IPS-NIHi11 (cell line): ENCODE results near the gene ANKRD13C.
A peak's percentile ranks its signal among the peaks of the same experiment; 100 is the strongest.

Experiments used
- DNase-seq: peaks from one replicate; pipeline ENCODE4 v3.0.0; 2012; ENCODE audit warnings: mixed read lengths, low spot score

The ANKRD13C gene

DNA sequence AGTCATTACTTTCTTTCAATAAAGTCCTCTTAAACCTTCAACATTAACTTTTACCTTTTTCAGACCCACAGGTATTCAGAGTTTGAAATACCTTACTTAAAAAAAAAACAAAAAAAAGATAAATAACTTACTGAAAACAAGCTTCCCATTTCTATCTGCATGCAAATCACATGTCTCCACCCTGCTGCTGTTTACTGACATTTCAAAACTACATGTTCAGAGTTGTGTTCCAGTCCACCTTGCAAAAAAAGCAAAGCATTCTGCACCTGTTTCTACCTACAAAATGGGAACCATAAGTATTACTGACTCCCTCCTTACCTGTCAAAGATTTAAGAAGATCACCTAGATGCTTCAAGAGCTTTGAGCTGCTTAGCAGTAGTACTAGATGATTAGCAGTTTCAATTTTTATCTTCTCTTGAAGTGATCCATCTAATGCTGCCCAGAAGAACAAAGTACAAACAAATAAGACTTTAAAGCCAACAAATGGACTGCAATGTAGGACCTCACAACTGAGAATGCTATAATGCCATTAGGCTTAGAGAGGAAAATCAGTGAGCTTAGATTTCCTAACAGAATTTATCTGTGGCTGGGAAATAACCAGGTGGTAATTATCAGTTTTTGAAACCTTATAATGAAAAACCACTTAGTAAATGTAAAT lies 61.2 kb downstream of the ANKRD13C start:
- DNase-seq: no peak

DNA sequence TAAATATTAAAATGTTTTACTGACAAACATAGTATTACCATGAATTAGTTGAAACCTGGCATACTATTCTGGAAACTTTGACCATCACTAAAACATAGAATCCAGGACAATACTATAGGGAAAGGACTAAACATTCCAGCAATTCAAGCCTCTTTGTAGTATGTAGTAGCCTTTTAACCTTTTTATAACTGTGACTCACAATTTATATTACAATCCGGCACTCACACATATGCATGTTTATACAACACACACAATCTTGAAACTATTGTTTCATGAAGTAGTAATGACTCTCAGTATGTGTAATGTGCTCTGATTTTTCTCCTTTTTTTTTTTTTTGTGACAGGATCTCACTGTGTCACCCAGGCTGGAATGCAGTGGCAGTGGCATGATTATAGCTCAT lies 64.3 kb downstream of the ANKRD13C start:
- DNase-seq: no peak

DNA sequence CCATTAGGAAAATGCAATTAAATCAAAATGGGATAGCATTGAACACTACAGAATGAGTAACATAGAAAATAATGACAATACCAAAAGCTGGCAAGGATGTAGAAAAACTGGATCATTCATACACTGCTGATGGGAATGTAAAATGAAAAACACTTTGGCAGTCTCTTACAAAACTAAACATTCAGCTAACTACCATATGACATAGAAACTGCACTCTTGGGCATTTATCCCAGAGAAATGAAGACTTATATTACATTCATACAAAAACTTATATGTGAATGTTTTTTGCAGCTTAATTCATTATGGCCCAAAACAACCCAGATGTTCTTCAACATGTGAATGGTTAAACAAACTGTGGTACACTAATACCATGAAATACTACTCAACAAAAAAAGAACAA lies 66.4 kb downstream of the ANKRD13C start:
- no peak for DNase-seq

DNA sequence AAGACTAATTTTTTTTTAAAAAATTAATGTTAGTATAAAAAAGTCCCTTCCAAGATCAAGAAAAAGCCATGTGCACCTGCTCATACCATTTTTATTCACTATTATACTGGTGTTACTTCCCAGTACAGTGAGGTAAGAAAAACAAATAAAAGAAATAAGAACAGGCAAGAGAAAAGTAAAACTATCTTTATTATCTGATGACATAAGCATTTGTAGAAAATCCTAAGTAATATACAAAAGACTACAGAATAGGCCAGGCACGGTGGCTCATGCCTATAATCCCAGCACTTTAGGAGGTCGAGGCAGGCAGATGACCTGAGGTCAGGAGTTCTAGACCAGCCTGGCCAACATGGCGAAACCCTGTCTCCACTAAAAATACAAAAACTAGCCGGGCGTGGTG lies 68.1 kb downstream of the ANKRD13C start:
- DNase-seq: no peak

DNA sequence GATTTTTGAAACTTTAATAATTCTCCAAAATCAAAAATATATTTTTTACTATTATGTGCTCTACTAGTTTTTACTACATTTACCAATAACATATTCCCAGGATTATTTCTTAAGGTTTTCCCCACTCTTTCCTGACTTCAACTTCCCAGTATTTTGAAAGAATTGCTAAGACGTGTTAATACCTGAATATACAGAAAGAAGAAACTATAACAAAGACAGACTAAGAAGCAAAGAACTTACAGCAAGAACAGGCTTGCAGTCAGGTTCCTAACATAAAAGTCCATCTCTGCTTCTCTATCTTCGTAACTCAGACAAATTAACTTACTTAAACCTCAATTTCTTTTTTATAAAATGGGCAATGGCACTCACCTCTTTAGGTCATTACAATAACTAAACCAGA lies 70.2 kb downstream of the ANKRD13C start:
- no peak for DNase-seq

DNA sequence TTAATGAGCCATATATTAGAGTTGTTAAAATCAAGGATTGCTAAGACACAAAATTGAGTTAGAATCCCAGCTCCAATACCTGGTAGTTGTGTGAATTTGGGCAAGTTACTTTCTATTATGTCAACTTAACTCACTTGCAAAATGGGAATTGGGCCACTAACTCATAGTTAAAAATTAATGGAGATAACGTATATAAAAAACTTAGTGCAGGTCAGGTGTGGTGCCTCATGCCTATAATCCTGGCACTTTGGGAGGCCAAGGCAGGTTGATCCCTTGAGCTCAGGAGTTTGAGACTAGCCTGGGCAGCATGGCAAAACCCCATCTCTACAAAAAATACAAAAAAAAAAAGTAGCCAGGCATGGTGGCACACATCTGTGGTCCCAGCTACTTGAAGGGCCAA lies 75.8 kb downstream of the ANKRD13C start:
- DNase-seq: no peak

DNA sequence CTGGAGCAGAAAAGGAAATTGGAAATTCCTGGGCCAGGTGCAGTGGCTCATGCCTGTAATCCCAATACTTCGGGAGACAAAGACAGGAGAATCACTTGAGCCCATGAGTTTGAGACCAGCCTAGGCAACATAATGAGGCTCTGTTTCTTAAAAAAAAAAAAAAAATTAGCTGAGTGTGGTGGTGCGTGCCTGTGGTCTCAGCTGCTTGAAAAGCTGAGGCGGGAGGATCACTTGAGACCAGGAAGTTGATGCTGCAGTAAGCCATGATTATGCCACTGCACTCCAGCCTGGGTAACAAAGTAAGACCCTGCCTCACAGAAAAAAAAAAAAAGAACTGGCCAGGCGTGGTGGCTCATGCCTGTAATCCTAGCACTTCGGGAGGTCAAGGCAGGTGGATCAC lies 76.6 kb downstream of the ANKRD13C start:
- no peak for DNase-seq

DNA sequence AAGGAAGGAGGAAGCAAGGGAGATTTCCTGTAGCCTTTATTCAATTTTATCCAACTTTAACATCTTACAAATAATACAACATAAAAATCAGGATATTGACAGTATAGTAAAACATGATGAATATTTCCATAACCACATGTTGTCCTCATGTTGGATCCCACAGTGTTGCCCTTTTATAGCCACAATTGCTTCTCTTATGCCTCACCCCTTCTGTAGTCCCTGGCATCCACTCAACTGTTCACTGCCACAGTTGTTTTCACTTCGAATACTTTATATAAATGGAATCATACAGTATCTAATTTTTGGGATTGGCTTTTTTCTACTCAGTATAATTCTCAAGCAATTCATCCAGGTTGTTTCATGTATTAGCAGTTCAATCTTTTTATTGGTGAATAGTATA lies 88.6 kb downstream of the ANKRD13C start:
- no peak for DNase-seq

DNA sequence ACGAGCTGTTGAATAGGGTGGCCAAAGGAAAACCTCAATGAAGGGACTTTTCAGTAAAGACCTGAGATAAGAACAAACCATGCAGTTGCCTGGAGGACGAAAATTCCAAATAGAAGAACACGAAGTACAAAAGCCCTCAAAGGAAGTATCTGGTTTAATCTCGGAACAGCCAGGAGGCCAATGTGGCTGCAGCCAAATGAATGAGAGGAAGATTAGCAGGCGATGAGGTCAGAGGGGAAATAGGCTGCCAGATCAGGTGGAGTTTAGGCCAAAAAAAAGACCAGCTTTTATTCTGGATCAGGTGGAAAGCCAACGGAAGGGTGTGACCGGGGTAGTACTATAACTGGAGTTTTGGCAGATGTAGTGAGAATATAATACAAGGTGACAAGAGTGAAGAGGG lies 89.7 kb downstream of the ANKRD13C start:
- DNase-seq: no peak

DNA sequence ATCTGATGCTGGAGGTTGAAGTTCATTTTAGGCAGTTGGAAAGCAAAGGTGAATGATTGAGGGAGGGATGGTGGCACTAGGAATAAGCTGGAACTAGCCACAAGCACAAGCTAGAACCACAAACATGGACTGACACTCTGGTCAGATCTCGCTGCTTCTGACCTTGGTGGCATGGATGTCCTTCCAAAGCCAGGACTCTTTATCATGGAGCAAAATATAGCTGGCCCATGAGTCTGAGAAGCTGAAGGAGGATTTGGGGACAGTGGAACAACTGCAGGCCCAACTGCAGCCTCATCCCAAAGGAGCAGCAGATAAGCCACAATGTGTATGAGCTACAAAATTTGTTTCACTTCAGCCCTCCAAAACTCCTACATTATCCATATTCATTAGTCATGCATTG lies 97.9 kb downstream of the ANKRD13C start:
- DNase-seq: no peak

DNA sequence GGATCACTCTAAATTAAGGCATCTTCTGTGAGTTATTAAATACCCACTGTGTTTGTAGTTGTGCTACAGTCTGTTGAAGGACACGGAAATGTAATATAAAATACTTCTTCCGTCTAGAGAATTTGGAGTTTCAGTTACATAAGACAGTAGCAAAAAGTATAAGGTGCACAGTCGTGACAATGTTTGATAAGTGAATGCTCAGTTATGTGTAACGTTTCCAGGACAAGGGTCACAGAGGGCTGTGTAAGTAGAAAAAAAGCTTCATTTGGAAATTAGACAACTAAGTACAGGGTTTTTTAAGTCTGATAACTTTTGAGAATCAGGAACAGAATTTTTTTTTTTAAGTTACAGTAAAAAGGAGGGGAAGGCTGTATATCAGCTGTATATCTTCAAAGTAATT lies 105.8 kb downstream of the ANKRD13C start:
- no peak for DNase-seq

DNA sequence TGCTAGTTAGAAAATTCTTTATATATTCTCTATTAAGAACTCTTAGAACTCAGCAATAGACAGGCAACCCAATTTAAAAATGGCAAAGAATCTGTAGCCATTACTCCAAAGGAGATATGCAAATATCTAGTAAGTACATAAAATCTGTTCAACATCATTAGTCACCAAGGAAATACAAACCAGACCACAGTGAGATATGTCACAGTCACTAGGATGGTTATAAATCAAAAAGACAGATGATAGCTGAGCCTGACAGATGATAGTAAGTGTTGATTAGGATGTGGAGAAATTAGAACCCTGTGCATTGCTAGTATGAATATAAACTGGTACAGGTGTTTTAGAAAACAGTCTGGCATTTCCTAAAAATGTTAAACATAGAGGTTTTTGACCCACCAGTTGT lies 106.8 kb downstream of the ANKRD13C start:
- no peak for DNase-seq

DNA sequence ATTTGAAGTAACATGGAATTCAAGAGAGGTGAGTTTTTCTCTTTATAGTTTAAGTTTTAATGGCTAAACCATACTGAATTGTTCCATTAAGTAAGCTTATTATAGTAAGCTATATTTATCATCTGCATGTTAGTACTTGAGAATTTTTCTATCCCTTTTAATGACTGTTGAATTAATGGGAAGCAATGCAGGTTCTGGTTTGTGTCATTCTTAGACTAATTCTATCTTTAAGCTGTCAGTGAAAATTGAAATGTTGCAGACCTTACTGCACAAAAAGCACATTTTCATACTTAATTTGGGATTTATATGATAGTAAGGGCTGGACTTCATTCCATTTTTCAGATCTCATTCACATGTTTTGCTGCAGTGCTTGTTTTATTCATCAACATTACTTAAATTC lies 107.4 kb downstream of the ANKRD13C start:
- no peak for DNase-seq

DNA sequence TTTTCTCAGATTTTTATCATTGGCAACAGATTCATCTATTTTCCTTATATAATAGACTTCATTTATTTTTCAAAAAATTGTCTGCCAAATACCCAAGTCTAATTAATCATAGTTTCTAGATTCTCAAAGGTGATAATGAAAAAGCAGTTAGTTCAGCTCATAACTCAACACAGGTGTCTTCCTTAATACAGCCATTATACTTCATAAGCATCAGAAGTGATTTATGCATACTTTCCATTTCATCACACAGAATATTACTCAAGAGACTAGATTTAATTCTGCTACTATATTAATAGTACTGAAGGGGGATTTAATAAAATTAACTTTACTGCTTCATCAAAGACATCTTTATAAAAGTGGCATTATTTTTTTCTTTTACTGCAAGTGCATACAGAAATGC lies 114.6 kb downstream of the ANKRD13C start:
- no peak for DNase-seq

DNA sequence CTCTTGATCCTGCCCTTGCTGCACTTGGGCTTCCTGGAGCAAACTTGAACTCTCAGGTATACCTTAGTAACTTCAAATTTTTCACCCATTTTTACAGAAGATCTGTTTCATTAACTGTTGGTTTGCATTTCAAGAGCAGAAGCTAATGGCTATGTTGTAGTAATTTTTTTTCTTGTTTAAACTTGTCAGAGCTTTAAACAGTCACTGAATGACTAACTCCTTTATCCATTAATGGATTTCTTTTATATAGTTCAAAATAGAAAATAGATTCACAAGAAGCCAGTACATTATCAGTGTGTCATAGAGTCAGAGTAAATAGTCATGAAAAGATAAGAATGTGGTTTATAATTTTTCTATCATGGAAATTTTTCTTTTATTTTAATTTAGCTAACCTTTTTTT lies 119.8 kb downstream of the ANKRD13C start:
- DNase-seq: no peak

DNA sequence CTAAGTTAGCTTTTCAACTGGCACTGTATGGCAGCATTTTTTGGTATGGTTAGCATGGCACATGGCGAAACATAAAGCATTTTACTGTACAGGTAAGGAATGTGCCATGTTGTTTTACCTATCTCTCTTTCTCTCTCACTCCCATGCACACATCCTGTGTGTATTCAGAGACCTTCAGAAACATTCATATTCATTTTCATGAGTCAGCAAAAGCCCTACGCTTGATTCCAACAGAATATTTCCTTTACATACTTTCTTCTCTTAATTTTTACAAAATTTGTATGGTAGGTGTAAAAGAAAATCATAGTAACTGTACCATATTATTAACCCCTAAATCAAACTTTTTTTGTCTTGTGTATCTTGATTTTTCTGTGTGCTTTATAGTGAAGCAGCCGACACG lies 123.0 kb downstream of the ANKRD13C start:
- no peak for DNase-seq

DNA sequence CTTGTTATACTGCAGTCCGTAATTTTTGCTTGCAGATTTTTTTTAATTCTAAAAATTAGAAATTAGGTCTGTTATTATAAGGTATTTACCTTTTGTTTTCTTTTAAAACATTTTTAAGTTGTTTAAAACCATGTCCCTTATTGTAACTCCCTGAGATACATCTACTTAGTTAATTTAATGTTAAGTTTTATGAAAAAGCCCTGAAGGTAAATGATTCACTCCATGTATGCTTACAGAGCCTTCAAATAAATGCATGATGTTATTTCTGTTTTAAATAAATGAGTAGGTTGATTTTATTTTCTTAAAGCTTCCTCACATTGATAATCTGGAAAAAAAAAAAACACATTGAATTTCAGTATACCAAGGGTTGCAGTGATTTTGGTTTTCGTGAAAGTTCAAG lies 125.9 kb downstream of the ANKRD13C start:
- DNase-seq: no peak

DNA sequence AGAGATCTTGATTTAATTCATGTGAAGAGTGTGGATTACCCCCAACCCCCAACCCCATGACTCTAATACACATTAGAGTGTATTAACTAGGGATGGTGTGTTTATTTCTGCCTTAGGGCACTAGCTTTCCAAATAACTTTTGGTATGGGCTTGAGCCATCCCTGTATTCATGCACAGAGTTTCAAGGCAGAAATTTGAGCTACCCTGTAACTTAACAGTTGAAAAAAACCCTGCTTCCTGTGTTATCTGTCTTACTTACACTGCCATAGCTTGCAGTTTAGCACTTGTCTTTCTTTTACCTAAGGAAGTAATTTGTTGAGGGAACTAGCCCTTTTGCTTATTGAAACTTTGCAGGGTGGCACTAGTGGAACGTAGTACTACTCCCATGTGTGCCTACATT lies 127.1 kb downstream of the ANKRD13C start:
- DNase-seq: no peak

DNA sequence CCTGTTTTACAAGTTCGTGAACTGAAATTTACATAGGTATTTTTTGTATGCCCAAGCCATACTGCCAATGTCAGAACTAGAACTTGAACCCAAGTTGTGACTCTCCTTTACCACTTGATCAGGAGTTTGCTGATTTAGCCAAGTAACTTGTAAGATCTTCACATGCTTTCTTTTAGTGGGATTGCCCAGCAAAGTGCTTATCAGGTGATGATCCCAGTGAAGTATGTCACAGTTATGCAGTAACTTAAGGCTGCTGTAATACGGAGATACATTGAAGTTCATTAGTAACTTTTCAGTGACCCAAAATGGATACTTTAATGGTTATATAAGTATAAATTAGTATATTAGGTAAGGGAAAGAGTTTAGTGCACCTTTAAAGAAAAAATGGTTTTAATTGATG lies 129.6 kb downstream of the ANKRD13C start:
- no peak for DNase-seq

DNA sequence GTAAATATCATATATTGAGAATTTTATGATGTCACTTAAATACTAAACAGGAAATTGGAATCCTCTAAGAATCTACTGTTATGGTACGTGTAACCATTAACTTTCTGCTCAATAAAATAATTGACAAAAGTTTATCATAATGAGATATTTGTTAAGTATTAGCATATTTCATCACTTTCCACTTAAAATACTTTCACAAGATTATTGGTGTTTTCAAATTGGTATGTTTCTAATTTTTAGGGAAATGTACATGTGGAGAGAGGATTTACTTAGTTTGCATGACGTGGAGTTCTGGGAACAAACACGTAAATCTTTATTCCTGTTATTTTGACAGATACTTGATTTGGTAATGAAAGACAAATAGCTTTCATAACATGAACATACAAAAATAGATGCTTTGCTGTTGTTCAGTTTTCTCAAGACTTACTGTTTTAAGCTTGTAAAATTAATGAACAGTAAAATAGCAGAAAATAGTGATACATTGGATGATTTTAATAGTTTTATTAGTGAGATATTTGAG lies 131.7 kb downstream of the ANKRD13C start:
- DNase-seq: no peak

DNA sequence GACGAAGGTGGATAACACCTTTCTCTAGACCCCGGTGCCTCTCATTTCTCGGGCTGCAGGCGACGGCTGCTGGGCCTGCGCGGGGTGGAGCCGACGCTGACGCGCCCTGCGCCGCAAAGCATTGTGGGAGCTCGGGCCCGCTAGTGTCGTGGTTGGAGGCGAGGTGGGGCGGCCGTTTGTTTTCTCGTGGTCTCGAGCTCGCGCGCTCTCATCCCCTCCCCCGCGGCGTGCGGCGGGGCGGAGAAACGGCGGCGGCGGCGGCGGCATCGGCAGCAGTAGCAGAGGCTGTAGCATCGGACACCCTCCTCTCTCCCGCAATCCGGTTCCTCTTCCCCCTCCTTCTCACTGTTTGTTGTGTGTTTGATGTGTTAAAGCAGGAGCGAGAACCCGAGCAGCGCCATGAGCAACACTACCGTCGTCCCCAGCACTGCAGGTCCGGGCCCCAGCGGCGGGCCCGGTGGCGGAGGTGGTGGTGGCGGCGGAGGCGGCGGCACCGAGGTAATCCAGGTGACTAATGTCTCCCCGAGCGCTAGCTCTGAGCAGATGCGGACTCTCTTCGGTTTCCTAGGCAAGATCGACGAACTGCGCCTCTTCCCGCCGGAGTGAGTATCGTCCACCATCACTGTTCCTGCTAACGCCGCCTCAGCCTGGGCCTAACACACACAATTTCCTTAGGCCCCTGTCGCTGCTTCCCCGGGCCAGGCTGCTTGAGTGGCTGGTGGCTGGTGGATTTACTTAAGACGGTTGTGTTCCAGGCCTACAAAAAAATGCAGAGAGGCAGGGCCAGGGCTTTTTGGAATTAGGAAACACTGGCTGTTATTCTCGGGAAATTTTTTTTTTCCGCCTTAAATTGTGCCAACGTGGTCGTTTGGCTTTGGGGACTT lies 133.0 kb downstream of the ANKRD13C start, which contains the start of gene SRSF11:
Gene SRSF11, plus strand, starts transcription at position 143 of the 884 bp plus-strand sequence. Its CDS starts 257 bp downstream, at position 400.
- peak; percentile 94 for DNase-seq

DNA sequence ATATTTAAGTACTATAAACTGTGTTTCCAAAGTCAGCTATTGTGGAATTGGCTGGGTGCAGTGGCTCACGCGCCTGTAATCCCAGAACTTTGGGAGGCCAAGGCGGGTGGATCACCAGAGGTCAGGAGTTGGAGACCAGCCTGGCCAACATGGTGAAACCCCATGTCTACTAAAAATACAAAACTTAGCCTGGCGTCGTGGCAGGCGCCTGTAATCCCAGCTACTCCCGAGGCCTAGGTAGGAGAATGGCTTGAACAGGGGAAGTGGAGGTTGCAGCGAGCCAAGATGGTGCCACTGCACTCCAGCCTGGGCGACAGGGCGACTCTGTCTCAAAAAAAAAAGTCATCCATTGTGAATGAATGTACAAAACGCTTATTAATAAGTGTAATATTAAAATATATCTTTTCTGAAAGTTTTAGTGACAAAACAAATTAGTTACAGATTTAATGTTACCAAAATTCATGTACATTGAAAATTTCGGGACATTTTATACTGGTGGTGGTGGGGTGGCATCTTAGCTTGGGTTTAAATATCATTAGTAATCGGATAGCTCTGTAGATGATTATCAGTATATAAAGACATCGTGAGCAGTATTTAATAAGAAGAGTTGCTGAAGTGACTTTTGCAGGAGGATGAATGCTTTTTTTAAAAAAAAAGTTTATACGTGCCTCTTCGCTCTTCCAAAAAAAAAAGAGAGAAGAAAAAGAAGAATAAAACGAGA lies 133.8 kb downstream of the ANKRD13C start:
- DNase-seq: no peak

DNA sequence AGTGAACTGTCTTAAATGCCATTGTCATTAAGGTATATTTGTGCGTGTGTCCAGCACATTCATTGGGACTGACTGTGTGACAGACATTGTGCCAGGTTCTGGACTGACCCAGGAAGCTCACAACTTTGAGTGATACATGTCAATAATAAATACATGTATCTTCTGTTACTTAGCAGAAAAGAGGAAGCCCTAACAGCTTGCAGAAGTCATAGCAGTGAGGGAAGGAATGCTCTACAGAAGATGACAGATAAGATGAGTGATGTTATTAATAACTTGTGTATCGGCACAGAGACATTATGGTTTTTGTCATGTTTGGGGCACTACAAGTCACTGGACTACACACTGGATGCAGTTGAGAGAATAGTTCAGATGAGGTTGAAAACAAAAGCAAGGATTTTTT lies 134.5 kb downstream of the ANKRD13C start:
- no peak for DNase-seq
